ENCODE measurements around the gene PTGR3.

GRCh38 chr18:75250471-75250821 is 41.5 kb upstream of the PTGR3 start:
- TF ChIP-seq CTCF (conservative IDR thresholded peaks at IDR 0.05; ENCODE audit: low read depth, low read length) = no peak
- TF ChIP-seq EZH2 (IDR thresholded peaks at IDR 0.05; ENCODE audit: low read length, unreplicated experiment) = no peak
- TF ChIP-seq EZH2phosphoT487 (IDR thresholded peaks at IDR 0.05; ENCODE audit: borderline replicate concordance, low read length) = no peak
